ENCODE results near the gene PLCD3.
"Not testable (repeated sequence)": the region's sequence is repeated elsewhere in the genome, so short reads cannot be mapped to it uniquely, and the experiment has no call there.

The PLCD3 gene

DNA sequence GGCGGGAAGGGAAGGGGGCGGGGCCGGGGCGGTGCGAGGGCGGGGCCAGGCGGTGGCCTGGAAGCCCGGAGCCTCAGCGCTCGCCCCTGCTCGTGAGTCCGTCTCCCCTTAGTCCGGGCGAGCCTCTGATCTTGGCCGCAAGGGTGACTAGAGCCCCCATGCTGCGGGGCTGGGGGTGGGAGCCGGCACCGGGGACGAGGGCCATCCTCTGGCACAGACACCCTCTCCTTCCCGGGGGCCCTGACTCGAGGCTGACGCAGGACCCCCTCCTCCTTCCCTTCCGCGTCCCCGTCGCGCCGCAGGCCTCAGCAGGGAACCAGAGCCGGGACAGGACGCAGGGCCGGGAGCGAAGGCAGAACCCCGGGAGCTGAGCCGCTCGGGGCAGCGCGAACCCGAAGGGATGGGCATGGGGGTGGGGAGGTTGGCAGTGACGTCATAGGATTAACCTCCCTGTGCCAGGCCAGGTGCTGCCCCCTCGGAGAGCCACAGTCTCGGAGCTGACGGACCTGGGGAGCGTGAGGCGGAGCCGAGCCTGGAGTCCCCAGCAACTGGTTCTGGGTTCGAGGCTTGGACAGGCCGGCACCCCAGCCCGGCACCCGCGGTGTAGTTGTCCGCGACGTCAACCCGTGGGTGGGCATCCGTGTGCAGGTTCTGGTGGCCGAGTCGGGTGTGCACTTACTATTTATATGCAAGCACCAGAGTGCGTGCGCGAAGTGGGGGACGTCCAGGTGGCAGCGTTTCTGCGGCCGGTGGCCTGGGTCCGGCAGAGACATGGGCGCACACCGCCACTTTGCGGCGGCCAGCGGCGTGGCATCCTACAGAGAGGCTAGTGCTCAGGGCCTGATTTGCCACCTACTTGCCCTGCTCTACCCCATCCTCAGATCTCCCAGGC, 503 bp upstream of the PLCD3 start:
- DNase-seq (ENCODE audit: low read depth): peak; percentile 68

DNA sequence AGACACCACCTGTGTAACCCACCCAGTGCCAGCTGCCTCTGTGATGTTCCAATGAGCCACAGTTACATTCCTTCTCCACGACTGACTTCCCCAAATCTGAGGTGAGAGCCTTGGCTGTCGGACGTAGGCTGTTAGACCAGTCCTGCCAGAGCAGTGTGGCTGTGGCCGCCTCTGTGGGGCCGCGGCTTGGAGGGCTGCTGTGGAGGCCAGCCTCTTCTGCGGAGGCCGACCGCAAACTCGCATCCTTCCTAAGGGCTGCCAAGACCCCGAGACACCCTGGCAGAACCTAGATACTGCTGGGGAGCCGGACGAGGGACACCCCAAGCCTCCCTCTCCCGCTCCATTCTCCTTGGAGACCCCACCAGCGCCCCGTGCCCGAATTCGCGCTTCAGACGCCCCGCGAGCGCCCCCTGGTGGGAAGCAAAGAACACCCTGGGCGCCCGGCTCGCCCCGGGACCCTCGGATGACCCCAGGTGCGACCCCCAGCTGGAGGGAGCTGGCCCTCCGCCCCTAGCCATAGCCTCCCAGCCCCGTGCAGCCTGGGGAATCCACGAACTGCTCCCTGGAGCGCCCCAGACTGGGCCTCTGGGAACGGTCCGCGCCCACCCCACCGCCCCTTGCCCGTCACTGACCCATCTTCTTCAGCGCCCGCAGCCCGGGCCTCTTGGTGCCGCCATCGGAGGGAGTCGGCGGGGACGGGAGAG, 547 bp downstream of the PLCD3 start:
- DNase-seq (ENCODE audit: low read depth): peak; percentile 55

DNA sequence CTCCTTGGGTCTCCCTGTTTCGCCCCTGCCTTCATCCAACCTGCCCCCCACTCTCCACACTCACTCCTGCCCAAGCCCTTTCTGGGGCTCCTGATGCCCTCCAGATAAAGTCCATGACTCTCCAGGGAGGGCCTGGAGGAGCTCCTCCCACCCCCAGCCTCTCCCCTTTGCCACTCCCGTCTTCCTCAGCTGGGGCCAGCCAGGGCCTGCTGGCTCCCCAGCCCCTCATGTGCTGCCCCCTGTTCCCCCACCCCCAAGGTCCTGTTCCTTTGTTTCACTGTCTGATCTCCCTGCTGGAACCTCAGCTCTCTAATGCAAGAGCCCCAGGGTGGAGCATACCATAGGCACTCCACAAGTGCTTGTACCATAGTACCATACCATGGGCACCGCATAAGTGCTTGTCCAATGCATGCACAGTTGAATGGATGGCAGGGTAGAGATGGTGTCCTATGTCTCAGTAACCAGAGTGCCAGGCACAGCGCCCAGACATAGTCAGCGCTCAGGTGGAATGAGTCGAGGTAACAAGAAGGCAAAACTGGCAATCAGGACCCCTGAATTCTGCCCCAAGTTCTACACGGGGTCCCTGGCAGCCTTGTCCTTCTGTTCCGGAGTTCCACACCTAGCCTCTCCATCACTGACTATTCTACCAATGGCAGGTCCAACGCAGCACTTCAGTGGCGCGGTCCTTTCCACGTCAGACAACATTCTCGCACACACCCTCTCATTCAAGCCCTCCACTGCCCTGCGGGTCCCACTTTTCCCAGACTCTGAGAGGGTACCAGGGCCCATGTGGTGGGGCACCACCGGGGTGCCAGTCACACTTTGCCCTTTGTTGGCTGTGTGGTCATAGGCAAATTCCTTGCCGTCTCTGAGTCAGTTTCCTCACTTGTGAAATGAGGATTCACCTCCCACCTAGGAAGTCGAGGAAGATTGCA, 1.4 kb downstream of the PLCD3 start:
- no peak for DNase-seq (ENCODE audit: low read depth)

DNA sequence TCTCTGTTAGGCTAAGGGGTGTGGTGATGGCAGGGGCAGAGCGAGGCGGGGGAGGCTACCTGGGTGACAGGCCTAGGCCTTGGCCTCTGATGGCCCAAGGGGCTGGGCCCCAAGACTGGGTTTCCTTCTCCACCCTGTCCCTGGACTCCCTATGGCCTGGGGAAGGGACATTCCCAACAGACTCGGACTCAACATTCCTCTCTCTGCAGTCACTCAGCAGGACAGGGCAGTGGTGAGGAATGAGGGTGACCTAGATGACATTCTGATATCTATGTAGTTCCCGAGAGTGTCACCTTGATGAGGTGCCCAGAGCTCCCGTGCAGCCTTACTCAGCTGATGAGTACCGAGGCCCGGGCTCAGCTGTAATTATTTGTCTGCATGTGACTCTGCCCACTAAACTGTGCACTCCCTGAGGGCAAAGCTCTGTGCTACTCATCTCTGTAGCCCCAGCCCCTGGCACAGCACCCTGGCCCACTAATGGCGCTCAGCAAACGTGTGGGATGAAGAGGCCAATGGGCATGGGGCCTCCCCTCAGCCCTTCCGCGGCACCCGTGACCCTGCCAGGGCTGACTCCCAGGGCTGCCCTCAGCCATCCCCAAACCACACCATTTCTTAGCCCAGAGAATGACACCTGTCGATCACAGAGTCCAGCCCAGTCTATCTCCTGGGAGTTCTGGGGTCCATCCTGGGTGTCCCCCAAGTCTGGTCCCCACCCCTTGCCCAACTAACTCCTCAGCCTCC, 2.2 kb downstream of the PLCD3 start:
- no peak for DNase-seq (ENCODE audit: low read depth)

DNA sequence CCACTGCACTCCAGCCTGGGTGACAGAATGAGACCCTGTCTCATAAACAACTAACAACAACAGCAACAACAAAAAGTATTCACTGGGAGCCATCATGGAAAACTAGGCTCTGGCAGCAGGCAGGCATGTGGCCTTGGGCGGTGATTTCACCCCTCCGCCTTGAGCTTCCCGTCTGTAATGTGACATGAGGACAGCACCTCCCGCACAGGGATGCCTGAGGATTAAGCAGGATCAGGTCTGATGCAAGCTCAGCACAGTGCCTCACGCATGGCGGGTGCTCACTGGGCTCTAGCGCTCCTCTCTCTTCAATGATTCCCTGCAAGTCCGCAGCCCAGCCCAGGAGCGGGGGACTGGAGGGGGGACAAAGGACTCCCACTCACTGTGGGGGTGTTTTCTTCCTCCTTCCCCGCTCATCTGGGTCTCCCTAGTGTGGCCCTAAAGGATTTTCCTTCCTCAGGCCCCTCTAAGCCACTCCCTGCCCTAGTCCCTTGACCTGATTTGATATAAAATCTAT, 2.8 kb downstream of the PLCD3 start:
- DNase-seq (ENCODE audit: low read depth): no peak

DNA sequence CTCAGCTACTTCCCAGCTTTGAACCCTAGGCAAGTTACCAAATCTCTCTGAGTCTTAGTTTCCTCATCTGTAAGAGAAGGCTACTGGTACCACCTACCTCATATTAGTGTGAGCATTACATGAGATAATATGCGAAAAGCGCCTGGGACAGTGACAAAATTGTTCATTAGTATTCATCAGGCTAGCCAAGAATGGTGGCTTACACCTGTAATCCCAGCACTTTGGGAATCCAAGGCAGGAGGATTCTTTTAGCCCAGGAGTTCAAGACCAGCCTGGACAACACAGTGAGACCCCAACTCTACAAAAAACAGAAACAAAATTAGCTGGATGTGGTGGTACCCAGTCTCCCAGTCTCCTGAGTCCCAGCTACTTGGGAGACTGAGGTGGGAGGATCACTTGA, 3.3 kb downstream of the PLCD3 start:
- no peak for DNase-seq (ENCODE audit: low read depth)

DNA sequence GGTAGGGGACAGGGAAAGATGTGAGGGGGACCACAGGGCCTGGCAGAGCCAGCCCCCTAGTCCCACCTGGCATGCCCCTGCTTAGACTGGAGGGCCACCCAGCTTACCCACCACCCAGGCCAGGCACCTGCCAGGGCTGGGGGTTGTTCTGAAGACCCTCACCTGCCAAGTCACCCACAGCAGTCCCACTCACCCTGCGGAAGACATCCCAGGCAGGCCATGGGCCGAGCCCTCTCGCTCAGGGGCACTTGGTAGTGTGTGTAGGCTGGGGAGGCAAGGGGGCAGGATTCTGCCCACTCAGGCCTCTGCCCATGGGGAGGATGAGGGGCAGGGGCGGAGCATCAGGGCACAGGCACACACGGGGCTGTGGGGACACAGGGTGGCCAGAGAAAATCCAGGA, 4.0 kb downstream of the PLCD3 start:
- no peak for DNase-seq (ENCODE audit: low read depth)

DNA sequence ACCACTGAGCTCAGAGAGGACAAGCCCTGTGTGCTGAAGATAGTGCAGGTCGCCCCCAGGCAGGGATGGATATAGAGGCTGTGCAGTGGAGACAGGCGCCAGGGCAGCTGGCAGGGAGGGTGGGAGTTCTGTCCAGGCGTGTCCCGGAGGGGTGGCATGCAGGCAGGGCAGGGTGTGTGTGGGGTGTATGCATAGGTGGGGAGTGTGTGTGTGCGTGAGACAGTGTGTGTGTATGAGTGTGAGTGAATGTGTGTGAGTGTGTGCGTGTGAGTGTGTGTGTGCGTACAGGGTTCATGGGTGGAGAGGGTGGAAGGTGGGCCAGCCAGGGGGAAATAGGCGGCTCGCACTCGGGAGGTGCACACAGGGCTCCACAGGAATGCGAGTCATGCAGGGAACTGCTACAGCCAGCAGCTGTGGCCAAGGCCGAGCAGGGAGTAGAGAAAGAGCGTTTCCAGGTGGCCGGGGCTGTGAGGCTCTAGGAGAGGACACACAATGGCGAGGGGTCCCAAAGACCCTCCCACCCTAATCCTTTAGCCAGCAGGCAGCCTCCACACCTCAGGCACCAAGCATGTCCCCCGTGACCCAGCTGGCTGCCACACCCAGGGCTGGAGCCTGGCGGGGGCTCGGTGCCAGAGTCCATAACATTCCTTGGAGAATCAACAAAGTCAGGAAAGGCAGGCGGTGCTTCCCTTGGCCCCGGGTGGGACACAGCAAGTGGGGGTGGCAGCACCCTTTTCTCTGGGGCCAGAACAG, 4.6 kb downstream of the PLCD3 start:
- no peak for DNase-seq (ENCODE audit: low read depth)

DNA sequence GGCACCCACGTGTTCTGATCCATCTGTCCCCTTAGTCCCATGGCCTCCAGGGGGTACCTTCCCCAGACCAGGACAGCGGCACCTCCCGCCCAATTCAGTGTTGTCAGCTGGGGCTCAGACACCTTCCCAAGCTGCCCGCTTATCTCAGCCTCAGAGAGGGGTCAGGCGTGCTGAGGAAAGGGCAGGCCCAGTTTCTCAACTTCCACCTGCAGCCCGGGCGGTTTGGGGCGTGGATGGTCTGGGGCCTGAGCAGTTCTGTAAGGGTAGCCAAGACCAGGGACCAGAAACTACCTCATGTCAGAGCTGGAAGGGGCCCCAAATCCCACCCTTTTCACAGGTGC, 5.1 kb downstream of the PLCD3 start:
- no peak for DNase-seq (ENCODE audit: low read depth)

DNA sequence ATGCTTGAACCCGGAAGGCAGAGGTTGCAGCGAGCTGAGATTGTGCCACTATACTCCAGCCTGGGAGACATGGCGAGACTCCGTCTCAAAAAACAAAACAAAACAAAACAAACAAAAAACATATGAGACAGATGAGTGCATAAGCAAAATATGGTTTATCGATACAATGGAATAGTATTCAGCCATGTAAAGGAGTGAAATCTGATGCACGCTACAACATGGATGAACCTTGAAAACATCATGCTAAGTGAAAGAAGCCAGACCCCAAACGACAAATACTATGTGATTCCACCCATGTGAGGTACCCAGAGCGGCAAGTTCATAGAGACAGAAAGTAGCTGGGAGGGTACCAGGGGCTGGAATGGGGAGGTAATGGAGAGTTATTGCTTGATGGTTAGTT, 6.8 kb downstream of the PLCD3 start:
- DNase-seq (ENCODE audit: low read depth): no peak

DNA sequence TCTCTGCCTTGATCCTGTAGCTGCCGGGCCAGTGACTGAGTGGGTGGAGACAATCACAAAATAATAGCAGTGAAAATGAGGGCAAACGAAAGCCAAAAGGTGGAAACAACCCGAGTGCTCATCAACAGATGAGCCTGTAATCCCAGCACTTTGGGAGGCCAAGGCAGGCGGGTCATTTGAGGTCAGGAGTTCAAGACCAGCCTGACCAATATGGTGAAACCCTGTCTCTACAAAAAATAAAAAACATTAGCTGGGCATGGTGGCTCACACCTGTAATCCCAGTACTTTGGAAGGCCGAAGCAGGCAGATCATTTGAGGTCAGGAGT, 7.6 kb downstream of the PLCD3 start:
- DNase-seq (ENCODE audit: low read depth): not testable (repeated sequence)

DNA sequence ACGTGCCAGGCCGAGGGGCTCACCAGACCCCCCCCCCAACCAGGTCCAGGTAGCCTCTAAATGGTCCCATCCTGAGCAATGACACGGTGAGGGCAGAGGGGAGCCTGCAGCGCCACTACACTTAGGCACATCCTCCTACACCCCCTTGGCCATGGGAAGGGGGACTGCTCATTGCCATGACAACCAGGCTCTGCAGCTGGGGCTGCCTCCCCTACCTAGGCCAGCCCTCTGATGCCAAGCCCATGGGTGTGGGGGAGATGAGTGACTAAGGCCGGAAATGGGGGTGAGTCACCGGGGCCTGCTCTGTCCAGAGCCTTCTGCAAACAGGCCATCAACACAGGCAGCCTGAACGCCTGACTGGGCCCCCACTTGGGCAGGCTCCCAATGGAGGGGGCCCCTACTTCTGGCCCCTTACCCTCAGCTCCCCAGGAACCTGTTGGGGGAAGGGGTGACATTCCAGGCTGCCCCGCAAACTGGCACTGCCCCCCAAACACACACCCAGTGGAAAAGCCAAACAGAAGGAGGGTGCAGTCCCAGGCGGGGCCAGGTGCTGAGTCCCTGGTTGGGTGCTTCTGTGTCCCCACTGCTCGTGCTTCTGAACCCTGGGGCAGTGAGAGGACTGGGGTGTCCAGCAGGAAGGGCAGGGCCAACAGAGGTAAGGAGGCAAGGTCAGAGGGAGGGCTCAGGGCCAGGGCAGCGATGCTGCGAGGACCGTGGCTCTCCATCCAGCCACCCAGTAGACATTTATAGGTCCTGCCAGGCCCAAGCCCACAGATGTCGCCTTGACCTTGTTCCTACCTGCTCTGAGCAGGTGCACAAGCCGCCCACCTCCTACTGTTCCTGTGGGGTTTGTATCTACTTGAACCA, 8.2 kb downstream of the PLCD3 start:
- no peak for DNase-seq (ENCODE audit: low read depth)

DNA sequence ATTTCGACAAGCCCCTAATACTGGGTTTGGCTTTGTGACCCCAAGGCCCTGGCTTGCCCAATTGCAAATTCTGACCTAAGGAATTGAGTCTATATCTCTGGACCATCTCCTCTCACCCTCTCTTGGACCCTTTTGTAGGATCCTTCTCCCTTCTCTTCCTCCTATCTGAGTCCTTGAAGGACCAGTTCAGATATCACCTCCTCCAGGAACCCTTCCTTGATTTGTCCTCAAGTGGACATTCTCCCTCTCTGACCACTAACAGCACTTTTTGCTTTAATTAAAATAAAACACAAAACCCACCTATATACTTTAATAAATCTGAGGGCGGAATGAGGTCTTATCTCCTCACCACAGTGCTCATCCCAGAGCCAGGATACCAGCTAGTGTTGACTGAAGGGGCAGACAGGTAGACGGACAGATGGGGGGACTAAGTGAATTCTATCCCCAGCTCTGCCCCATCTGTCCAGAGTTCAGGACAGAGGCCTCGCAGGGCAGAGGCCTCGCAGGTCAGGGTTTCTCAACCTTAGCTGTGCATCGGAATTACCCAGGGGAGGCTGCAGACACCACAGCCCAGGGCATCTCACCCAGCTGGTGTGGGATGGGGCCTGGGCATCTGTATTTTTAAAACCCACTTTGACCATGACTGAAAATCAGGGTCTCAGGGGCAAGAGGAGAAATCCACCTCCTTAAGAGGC, 9.1 kb downstream of the PLCD3 start:
- DNase-seq (ENCODE audit: low read depth): no peak

DNA sequence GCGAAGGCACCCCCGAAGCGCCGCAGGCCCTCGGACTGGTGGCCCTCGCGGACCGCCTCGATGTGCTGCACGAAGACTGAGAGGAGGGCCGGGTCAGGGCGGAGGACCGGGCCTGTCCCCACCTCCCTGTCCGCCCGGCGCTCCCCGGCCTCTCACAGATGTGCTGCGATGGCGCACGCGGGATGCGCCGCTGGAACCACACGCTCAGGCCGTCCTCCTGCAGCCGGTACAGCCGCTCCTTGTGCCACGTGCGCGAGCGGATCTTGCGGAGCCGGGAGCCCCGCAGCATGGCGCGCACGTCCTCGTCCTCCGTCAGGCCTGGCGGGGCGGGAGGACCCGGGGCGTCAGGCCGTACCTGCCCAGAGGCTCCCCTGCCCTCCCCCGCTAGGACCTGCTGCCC, 11.3 kb downstream of the PLCD3 start:
- DNase-seq (ENCODE audit: low read depth): no peak

DNA sequence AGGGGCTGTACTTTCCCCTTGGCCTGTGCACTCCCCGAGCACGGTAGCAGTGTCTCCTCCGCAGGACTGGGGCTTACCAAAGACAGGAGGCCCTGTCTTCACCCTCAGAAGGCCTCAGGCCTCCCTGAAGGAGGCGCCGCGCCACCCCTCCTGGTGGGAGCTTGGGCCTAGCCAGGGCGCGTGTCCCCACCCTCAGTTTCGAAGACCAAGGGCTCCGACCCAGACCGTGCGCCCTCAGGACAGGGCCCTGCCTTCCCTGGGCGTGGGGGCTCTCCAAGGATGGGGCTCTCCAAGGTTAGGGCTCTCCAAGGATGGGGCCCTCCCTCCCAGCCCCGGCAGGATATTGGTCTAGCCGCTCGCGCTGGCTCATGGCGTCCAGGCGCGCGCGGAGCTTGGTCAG, 11.8 kb downstream of the PLCD3 start:
- DNase-seq (ENCODE audit: low read depth): no peak

DNA sequence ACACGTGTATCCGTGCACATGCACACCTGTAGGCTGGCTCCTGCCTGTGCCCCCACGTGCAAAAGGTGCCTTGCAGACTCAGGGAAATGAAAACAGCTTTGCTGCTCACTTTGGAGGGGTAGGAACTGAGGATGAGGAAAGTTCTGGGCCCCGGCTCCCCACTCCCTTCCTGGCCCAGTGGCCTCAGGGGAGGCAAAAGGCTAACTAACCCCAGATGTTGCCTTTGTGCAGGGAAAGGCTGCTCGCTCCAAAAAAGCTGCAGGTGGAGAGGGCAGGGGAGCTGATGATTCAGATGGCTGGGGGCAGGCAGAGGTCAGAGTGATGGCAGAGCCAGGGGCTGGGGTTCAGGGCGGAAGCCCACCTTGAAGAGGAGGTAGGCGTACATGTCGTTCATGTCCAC, 12.4 kb downstream of the PLCD3 start:
- no peak for DNase-seq (ENCODE audit: low read depth)

DNA sequence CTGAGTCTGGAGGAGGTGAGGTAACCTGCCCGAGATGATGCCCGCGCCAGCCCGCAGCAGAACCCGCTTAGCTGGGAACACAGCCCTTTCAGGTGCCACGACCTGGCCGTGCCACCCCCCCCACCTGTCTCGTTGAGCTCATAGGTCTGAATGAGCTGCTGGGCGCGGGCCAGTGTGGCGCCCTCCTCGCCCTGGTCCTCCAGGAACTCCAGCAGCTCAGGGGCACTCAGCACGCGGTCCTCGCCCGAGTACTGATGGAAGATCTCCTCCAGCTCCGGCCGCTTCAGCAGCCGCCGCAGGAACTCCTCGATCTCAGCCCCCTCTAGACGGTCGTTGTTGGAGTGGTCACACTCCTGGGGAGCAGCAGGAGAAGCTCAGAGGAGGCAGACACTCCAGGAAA, 13.6 kb downstream of the PLCD3 start:
- DNase-seq (ENCODE audit: low read depth): no peak

DNA sequence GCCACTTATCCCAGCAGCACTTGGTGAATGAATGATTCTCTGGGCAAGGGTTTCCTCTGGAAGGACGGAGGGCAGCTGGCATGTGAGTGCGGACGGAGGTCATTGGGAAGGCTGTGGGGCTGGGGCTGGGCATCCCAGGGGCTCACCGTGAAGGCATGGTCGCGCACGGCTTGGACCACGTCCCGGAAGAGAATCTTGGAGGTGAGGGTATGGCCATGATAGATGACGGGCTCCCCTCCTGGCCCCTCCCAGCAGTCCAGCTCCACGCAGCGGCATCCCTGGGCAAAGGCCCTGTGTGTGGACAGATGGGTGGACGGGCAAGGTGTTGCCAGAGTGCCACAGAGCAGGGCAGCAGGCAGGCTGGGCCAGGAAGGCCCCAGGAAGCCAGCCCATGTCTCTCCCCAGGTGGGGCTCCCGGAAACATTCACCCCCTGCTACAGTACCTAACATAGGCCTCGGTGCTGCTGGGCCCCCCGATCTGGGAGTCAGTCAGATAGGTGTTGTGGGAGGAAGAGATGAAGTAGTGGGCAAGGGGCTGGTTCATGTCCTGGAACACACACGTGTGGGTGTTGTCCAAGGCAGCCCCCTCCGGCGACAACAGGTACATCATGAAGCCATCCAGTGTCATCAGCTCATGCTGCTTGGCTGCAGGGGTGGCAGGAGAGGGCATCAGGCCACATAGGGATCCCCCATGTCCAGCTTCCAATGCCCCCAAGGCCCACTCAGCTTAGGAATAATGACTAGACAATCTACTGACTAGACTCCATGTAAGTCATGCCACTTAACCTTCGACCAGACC, 14.3 kb downstream of the PLCD3 start:
- no peak for DNase-seq (ENCODE audit: low read depth)

DNA sequence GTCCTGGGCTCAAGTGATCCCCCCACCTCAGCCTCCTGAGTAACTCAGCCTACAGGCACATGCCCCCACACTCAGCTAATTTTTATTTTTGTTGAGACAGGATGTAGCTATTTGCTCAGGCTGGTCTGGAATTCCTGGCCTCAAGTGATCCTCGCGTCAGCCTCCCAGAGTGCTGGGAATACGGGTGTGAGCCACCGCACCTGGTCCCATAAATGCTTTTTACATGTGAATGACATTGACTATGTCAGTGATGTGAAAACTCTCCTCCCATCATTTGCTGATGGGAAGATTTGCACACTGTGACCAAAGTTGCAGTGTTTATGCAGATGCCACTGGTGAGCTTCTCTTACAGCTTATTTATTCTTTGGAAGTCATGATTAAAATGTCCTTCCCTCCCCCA, 15.0 kb downstream of the PLCD3 start:
- DNase-seq (ENCODE audit: low read depth): no peak
